Activated CD8-positive, alpha-beta memory T cell treated with anti-CD3 and anti-CD28 coated beads, Interleukin-2, amount 50 U/mL, for 48 hours (primary cell): Measurements from ENCODE around the gene HMOX2.
A peak's percentile ranks its signal among the peaks of the same experiment; 100 is the strongest.

Source experiments
- DNase-seq: peaks from one replicate; pipeline ENCODE4 v3.0.0-alpha.2; 2020

The HMOX2 gene

DNA sequence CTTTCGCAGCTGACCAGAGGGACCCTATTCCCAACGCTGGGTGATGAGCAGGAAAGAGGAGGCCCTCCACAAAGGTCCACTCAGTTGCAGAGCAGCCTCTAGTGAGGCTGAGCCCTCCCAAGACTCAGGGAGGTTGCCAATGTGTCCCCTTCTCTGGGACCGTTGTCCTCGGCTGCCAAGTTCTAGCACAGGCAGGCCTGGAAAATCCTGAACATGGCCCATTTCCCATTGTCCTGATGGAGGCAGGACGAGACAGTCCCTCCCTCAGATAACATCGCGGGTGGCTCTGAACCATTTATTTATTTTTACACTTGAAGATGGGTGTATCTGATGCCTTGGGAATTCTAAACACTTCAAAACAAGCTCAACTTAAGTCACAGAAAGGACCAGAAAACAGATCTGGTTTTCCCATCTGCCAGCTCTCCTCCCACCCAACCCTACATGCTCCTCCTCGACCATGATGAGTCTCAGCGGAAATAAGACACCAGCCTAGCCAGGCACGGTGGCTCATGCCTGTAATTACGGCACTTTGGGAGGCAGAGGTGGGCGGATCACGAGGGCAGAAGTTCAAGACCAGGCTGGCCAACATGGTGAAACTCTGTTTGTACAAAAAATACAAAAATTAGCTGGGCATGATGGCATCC is 49.6 kb downstream of the HMOX2 start:
- no peak for DNase-seq

GRCh38 chr16:4529085-4530060 is 53.2 kb downstream of the HMOX2 start:
- no peak for DNase-seq

GRCh38 chr16:4531811-4532210 is 55.6 kb downstream of the HMOX2 start:
- no peak for DNase-seq

GRCh38 chr16:4532238-4532637 is 56.0 kb downstream of the HMOX2 start:
- DNase-seq, result no peak

DNA sequence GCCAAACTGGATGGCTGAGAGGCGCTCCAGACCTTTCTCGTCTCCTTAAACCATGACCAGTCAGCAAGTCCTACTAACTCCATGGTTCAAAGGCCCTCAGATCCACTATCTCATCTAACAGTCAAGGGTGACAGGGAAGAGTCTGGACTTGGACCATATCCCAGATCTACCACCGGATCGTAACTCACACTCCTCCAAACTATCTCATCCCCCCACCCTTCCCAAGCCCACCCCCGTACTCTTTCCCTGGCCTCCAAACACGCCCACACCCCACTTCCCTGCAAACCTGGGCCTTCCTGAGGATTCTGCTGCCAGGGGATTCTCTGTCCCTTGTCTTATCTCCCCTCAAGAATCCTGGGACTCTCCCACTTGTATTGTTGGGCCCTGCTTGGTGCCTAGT is 57.3 kb downstream of the HMOX2 start:
- no peak for DNase-seq

GRCh38 chr16:4534151-4534790 is 58.1 kb downstream of the HMOX2 start:
- no peak for DNase-seq

DNA sequence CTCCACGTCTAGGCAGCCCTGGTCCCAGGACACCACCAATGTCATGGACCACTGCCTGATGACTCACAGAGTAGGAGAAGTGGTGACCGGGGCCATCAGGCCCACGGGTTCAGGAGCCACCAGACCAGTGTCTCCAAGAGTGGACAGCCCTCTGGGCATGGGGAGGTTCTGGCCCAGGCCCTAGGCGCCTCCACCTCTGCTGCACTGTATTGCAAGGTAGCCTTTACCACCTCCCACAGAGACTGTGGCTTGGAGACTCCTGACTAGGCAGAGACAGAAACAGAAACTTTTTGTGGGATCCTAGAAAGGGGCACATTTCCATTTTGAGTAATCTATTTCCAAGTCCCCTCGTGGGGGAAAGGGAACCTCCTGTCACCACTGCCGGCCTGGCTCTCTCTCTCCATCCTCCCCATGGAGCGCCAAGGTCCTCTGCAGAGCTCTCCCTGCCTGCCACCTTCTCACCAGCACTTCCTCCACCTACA is 59.5 kb downstream of the HMOX2 start:
- DNase-seq, result peak; percentile 64

- no peak for DNase-seq
These were observed 60.4 kb downstream of the HMOX2 start for GRCh38 chr16:4536391-4537106.

GRCh38 chr16:4537376-4538343 is 61.5 kb downstream of the HMOX2 start:
- peak; percentile 63 for DNase-seq

DNA sequence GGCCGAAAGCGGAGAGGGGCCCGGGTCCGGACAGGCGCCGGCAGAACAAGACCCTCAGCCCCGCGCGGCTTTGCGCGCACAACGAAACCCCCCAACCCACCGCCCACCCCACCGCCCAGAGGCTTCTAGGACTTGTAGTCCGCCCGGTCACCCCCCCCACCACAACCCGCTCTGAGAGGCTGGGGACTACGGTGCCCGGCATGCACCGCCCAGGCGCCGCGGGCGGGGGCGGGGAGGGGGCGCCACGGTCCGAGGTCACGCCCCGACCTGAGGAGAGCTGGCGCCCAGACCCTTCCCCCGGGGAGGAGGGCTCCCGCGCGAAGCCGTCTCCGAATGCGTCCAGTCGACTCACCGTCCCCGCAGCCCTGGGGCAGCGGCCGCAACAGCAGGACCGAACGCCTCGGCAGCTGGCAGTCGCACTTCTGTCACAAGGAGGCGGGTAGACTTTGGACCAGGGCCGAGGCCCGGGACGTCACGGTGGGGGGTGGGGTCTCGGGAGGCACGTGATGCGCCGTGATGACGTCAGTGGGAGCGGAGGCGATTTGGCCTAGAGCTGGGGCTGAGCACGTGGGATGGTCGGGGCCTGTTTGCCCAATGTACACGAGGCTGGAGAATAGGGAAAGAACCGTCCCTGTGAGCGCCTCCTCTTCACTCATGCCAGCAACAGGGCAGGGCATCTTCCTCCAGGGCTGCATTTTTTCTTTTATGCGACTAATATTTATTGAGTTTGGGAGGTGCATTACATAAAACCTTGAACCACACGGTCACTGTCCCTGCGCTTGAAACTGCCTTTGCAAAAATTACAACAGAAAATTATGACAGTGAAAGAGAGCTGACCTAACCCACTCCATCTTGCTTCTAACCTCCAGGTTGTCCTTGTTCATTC is 62.4 kb downstream of the HMOX2 start, which contains the start of gene CDIP1:
TSS of gene CDIP1 (minus strand) at position 424 of the 886 bp plus-strand sequence. CDS start 24,643 bp downstream, outside the sequence.
- DNase-seq, result peak; percentile 98

- no peak for DNase-seq
These were observed 63.6 kb downstream of the HMOX2 start for GRCh38 chr16:4539716-4540284.

GRCh38 chr16:4544473-4544872 is 68.3 kb downstream of the HMOX2 start:
- no peak for DNase-seq

DNA sequence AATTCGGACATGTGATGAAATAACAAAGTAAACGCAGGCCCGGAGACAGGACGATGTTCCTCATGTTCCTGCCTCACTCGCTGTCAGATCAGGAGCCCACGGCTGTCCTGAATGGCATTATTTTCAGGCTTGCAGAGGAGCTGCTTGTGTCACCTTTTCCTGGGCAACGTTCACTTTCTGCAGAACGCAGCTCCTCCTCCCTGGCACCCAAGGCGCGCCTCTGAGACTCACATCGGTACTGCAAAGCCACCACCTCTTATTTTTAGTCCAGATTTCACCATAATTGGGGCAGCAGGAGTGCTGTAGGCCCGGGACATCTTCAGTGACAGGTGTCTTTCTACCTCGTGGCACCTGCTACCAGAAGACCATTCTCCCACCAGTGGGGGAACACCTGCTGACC is 71.9 kb downstream of the HMOX2 start:
- DNase-seq, result no peak

DNA sequence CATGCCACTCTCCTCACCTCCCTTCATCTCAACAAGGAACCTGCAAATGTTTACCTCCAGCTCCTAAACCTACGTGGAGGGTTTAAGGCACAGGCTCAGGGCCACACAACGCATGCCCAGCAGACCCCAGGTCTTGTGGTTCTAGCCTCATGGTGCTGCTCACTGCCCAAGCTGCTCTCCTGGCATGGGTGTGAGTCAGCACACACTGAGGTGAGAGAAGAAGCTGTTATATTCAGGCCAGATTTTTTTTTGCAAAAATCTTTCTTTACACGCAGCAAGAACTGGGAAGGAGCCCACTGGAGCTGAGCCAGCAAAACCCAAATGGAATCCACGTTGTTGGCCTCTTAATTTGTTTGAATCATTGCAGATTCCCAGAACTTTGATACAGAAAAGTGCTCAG is 74.4 kb downstream of the HMOX2 start:
- no peak for DNase-seq

GRCh38 chr16:4552541-4552940 is 76.3 kb downstream of the HMOX2 start:
- DNase-seq, result no peak

GRCh38 chr16:4556112-4556511 is 79.9 kb downstream of the HMOX2 start, which contains the start of gene C16orf96:
C16orf96 (plus strand) TSS chr16:4556340; CDS start chr16:4556490, 150 bp downstream.
- DNase-seq, result no peak

- no peak for DNase-seq
These were observed 80.4 kb downstream of the HMOX2 start for GRCh38 chr16:4556580-4556979.

GRCh38 chr16:4557973-4558372 is 81.8 kb downstream of the HMOX2 start:
- no peak for DNase-seq
